NT2/D1 (cell line): ENCODE data around the gene PPP1R3G.

ENCODE experiments used
- DNase-seq: peaks from one replicate; pipeline ENCODE4 v3.0.0-alpha.2; 2011; ENCODE audit warnings: low read depth, low spot score
- H3K27me3 ChIP-seq: 2 replicates; pipeline ENCODE4 v1.6.0; 2011; ENCODE audit warnings: mild to moderate bottlenecking; ENCODE audit not compliant: insufficient read length, insufficient read depth
- H3K36me3 ChIP-seq: 2 replicates; pipeline ENCODE4 v1.6.1; 2011; ENCODE audit warnings: mild to moderate bottlenecking, low read length, mixed read lengths; ENCODE audit not compliant: insufficient read depth, insufficient read length
- H3K4me1 ChIP-seq: 2 replicates; pipeline ENCODE4 v1.5.1; 2011; ENCODE audit not compliant: insufficient read depth, insufficient read length
- H3K4me3 ChIP-seq: 2 replicates; pipeline ENCODE4 v1.5.1; 2011; ENCODE audit warnings: low read depth; ENCODE audit not compliant: insufficient read length
- H3K9ac ChIP-seq: 2 replicates; pipeline ENCODE4 v1.6.0; 2011; ENCODE audit warnings: low read depth; ENCODE audit not compliant: insufficient read length
- H3K9me3 ChIP-seq: 2 replicates; pipeline ENCODE4 v1.5.1; 2011; ENCODE audit warnings: mild to moderate bottlenecking, low read length; ENCODE audit not compliant: insufficient read depth
- SUZ12 ChIP-seq: IDR thresholded peaks from 2 replicates; pipeline ENCODE4 v1.6.1; 2011; ENCODE audit not compliant: insufficient read length, insufficient read depth; ENCODE audit errors: extremely low read depth
- YY1 ChIP-seq: IDR thresholded peaks from 2 replicates; pipeline ENCODE4 v1.6.1; 2011; ENCODE audit not compliant: insufficient read length, insufficient read depth
- ZNF274 ChIP-seq: IDR thresholded peaks from 2 replicates; pipeline ENCODE4 v1.6.1; 2011; ENCODE audit warnings: mild to moderate bottlenecking, low read depth, low read length

The PPP1R3G gene

DNA sequence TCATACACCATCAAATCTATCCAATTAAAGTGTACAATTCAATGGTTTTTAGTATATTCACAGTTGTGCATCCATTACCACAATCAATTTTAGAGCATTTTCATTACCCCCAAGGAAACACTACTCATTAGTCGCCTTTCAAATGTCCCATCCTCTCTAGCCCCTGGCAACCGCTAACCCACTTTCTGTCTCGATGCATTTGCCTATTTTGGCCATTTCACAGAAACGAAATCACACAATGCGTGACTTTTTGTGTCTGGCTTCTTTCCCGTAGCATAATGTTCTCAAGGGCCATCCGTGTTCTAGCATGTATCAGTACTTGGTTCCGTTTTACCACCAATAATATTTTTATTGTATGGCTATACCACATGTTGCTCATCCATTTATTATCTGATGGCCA is 51.7 kb downstream of the PPP1R3G start:
- Histone ChIP-seq H3K9ac (no peak overlapping the region), H3K9me3 (no peaks in the 10 kb centered on the region), H3K4me1 (no peaks in the 10 kb centered on the region), H3K27me3 (no peaks in the 10 kb centered on the region), H3K4me3 (no peak overlapping the region), H3K36me3 (no peaks in the 10 kb centered on the region)
- TF ChIP-seq YY1: no peak
- no peak for TF ChIP-seq ZNF274
- no peak for TF ChIP-seq SUZ12
- DNase-seq: no peak
